Type B pancreatic cell (in vitro differentiated cells): ENCODE data around the gene MMP11. TPM values are rescaled to one million over a fixed set of nuclear protein-coding genes. Genes with fewer than 3 reads are reported as not detected.

ENCODE experiments used
- DNase-seq: peaks from one replicate; pipeline ENCODE4 v3.0.0; 2021; ENCODE audit warnings: mixed read lengths; ENCODE audit not compliant: unreplicated experiment; ENCODE audit errors: extremely low spot score
- H3K27ac Mint-ChIP-seq: 2 replicates; pipeline ENCODE4 v1.8.0; 2021; ENCODE audit warnings: mild to moderate bottlenecking, mixed read lengths
- H3K27me3 Mint-ChIP-seq: 2 replicates; pipeline ENCODE4 v1.8.0; 2021; ENCODE audit warnings: mixed read lengths
- H3K36me3 Mint-ChIP-seq: 2 replicates; pipeline ENCODE4 v1.8.0; 2021; ENCODE audit warnings: mixed read lengths
- H3K4me1 Mint-ChIP-seq: one replicate; pipeline ENCODE4 v1.8.0; 2021; ENCODE audit warnings: mixed read lengths; ENCODE audit not compliant: unreplicated experiment
- H3K4me3 Mint-ChIP-seq: 2 replicates; pipeline ENCODE4 v1.8.0; 2021; ENCODE audit warnings: mild to moderate bottlenecking, mixed read lengths
- H3K9me3 Mint-ChIP-seq: 2 replicates; pipeline ENCODE4 v1.8.0; 2021; ENCODE audit warnings: mixed read lengths
- CTCF ChIP-seq: fragments of 200-600 bp; sonication (generic); conservative IDR thresholded peaks from 2 replicates; pipeline ENCODE4 v1.5.0; 2021; ENCODE audit warnings: antibody characterized with exemption, mild to moderate bottlenecking
- total RNA-seq: library from RNA; stranded (reverse); gene quantifications from 2 replicates; pipeline ENCODE4 v1.2.1, GENCODE V29; 2021; ENCODE audit warnings: low replicate concordance

Gene MMP11
- total RNA-seq, 1 donor from 2014 or later, result 31.6 TPM

DNA sequence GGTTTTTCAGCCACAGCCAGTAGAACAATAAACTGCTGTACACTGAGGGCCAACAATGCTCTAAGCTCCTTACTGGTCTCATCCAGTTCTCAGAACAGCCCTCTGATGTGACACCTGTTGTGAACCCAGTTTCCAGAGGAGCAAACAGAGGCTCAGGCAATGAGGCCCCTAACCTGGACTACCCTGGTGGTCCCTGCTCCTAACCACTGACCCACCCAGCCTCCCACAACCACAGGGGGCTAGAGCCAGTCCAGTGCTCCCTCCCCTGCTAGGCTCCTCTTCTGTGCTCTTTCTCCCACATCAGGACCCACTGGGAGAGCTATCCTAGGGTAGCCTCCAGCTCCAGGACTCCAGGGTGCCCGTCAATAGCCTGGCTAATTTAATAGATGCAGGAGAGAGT, 10.1 kb downstream of the MMP11 start:
- Mint-ChIP-seq H3K9me3 (no peaks in the 10 kb centered on the region), H3K27ac (no peak overlapping the region), H3K36me3 (no peaks in the 10 kb centered on the region), H3K4me3 (no peak overlapping the region), H3K27me3 (no peaks in the 10 kb centered on the region), H3K4me1 (peaks cover 20% of the 10 kb centered on the region)
- DNase-seq, result no peak
- TF ChIP-seq CTCF, result no peak

DNA sequence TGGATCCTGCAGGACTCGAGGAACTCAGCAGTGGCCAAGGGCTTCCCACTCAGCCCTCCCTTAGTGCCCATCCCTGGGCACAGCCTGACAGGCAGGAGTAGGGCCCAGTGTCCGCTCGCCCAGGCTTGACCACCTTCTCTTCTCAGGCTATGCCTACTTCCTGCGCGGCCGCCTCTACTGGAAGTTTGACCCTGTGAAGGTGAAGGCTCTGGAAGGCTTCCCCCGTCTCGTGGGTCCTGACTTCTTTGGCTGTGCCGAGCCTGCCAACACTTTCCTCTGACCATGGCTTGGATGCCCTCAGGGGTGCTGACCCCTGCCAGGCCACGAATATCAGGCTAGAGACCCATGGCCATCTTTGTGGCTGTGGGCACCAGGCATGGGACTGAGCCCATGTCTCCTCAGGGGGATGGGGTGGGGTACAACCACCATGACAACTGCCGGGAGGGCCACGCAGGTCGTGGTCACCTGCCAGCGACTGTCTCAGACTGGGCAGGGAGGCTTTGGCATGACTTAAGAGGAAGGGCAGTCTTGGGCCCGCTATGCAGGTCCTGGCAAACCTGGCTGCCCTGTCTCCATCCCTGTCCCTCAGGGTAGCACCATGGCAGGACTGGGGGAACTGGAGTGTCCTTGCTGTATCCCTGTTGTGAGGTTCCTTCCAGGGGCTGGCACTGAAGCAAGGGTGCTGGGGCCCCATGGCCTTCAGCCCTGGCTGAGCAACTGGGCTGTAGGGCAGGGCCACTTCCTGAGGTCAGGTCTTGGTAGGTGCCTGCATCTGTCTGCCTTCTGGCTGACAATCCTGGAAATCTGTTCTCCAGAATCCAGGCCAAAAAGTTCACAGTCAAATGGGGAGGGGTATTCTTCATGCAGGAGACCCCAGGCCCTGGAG, 10.9 kb downstream of the MMP11 start:
- no peak for TF ChIP-seq CTCF
- Mint-ChIP-seq H3K36me3 (no peaks in the 10 kb centered on the region), H3K4me3 (no peak overlapping the region), H3K27me3 (no peaks in the 10 kb centered on the region), H3K27ac (no peak overlapping the region), H3K4me1 (peaks cover 25% of the 10 kb centered on the region), H3K9me3 (no peaks in the 10 kb centered on the region)
- no peak for DNase-seq

GRCh38 chr22:23784215-23784732, 11.6 kb downstream of the MMP11 start:
- H3K9me3 Mint-ChIP-seq, result no peaks in the 10 kb centered on the region
- TF ChIP-seq CTCF, result no peak
- DNase-seq, result no peak
- H3K4me1 Mint-ChIP-seq, result peaks cover 27% of the 10 kb centered on the region
- H3K36me3 Mint-ChIP-seq, result no peaks in the 10 kb centered on the region
- peak overlapping the region; percentile 19 for H3K4me3 Mint-ChIP-seq
- H3K27ac Mint-ChIP-seq, result no peak overlapping the region
- no peaks in the 10 kb centered on the region for H3K27me3 Mint-ChIP-seq

- H3K9me3 Mint-ChIP-seq, result no peaks in the 10 kb centered on the region
- H3K36me3 Mint-ChIP-seq, result peaks cover 6% of the 10 kb centered on the region
- DNase-seq, result no peak
- TF ChIP-seq CTCF, result no peak
- H3K27ac Mint-ChIP-seq, result peak overlapping the region; percentile 91
- H3K4me3 Mint-ChIP-seq, result peak overlapping the region; percentile 95
- H3K4me1 Mint-ChIP-seq, result peaks cover 35% of the 10 kb centered on the region
- H3K27me3 Mint-ChIP-seq, result no peaks in the 10 kb centered on the region
Measured at GRCh38 chr22:23786261-23786710, 13.6 kb downstream of the MMP11 start.

DNA sequence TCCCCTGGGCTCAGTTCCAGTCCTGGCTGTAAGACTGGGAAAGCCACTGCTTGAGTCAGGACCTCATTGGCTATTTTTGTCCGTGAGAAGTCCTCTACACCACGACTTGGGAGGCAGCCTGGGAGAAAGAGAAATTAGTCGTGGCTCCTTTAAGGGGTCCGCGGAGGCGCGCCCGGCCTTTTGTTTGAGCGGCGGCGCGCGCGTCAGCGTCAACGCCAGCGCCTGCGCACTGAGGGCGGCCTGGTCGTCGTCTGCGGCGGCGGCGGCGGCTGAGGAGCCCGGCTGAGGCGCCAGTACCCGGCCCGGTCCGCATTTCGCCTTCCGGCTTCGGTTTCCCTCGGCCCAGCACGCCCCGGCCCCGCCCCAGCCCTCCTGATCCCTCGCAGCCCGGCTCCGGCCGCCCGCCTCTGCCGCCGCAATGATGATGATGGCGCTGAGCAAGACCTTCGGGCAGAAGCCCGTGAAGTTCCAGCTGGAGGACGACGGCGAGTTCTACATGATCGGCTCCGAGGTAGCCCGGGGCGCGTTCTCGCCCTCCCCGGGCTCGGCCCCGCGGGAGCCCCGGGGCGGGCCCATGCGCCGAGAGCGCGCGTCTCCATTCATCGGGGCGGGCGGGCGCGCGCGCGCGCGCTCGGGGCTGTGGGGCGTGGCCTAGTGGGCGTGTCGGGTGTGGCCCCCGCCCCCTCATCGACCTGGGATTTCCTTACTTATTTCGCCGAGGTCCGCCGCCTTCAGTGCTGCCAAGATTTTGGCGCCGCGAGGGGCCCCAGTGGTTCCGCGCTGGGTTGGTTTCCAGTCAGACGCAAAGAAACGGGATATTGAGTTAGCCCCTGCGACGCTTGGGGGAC, 14.3 kb downstream of the MMP11 start, which contains the start of gene SMARCB1:
Gene SMARCB1 (plus strand): TSS at position 215 of the 848 bp plus-strand sequence. CDS start 204 bp downstream, at position 419.
- peak within 1 kb of the TSS; percentile 95 for H3K4me3 Mint-ChIP-seq
- H3K9me3 Mint-ChIP-seq, result no peaks in the 10 kb centered on the region
- peaks cover 36% of the 10 kb centered on the region for H3K4me1 Mint-ChIP-seq
- TF ChIP-seq CTCF, result no peak
- H3K27ac Mint-ChIP-seq, result peak within 1 kb of the TSS; percentile 91
- peak; percentile 90 for DNase-seq
- H3K27me3 Mint-ChIP-seq, result no peaks in the 10 kb centered on the region
- H3K36me3 Mint-ChIP-seq, result peaks cover 6% of the 10 kb centered on the region
